Measurements from ENCODE around the gene HMCES. TPM values are rescaled to one million over a fixed set of nuclear protein-coding genes. Genes with fewer than 3 reads are reported as not detected.

The HMCES gene
- total and polyA plus RNA-seq, 2 of the 13 experiments (the other 11 are each of a cell fraction or from before 2014, with no cell fraction given): 16.1 to 37.5 TPM

DNA sequence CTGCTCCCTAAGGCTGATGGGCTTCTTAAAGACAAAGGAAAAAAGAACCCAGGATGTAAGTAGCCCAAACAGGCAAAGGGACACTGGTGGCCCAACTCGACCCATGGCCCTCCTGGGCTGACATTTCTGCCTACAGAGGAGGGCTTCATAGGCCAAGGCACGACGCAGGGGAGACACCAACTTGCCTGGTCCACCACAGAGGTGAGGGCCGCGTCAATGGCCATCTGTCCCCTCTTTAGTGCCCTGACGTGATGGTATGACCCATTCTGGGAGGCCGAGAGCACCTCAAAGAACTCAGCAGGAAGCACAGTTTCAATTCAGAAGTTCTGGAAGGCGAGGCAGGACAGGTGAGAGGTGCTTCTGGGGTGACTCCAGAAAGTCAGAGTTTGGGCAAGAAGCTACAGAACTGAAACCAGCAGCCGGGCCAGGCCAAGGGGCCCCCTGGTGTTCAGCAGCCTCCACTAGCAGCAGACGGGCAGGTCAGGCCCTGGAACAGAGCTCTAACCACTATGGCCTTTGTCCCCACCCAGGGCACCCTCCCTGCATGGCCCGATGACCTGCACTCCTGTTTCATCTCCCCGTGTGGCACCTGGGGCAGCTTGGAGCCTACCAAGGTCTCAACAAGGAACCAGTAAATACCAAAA, 45.1 kb downstream of the HMCES start (continued):
- TF ChIP-seq ZNF282 (IDR thresholded peaks at IDR 0.05; ENCODE audit: partially characterized antibody): no peak
- TF ChIP-seq EP300 (IDR thresholded peaks at IDR 0.05; ENCODE audit: low read depth in 2 of 2, low read length in 2 of 2): no peak
- no peak for TF ChIP-seq EP300 (CRISPR knock-in tag; IDR thresholded peaks at IDR 0.05; ENCODE audit: borderline replicate concordance)
- TF ChIP-seq SNRNP70 (IDR thresholded peaks at IDR 0.05; ENCODE audit: low read depth, low read length): no peak
- TF ChIP-seq EEA1 (CRISPR knock-in tag; IDR thresholded peaks at IDR 0.05; ENCODE audit: borderline replicate concordance): no peak
- TF ChIP-seq MIER2 (CRISPR knock-in tag; IDR thresholded peaks at IDR 0.05): no peak
- no peak for TF ChIP-seq ZNF761 (CRISPR knock-in tag; conservative IDR thresholded peaks at IDR 0.05)
- no peak for TF ChIP-seq ZFP36 (IDR thresholded peaks at IDR 0.05; ENCODE audit: borderline replicate concordance, low read depth, low read length, partially characterized antibody)
- TF ChIP-seq TCF7 (IDR thresholded peaks at IDR 0.05; ENCODE audit: low read depth): no peak
- TF ChIP-seq ZNF383 (CRISPR knock-in tag; IDR thresholded peaks at IDR 0.05; ENCODE audit: borderline replicate concordance): no peak
- no peak for TF ChIP-seq ZNF441 (CRISPR knock-in tag; IDR thresholded peaks at IDR 0.05; ENCODE audit: borderline replicate concordance)
- no peak for TF ChIP-seq RFX3 (CRISPR knock-in tag; IDR thresholded peaks at IDR 0.05)
- no peak for TF ChIP-seq SP2 (CRISPR knock-in tag; IDR thresholded peaks at IDR 0.05)
- no peak for TF ChIP-seq HES4 (CRISPR knock-in tag; IDR thresholded peaks at IDR 0.05; ENCODE audit: borderline replicate concordance)
- no peak for TF ChIP-seq KLF12 (CRISPR knock-in tag; IDR thresholded peaks at IDR 0.05; ENCODE audit: borderline replicate concordance)
- TF ChIP-seq ONECUT2 (CRISPR knock-in tag; IDR thresholded peaks at IDR 0.05): no peak
- TF ChIP-seq, protein P1, sequence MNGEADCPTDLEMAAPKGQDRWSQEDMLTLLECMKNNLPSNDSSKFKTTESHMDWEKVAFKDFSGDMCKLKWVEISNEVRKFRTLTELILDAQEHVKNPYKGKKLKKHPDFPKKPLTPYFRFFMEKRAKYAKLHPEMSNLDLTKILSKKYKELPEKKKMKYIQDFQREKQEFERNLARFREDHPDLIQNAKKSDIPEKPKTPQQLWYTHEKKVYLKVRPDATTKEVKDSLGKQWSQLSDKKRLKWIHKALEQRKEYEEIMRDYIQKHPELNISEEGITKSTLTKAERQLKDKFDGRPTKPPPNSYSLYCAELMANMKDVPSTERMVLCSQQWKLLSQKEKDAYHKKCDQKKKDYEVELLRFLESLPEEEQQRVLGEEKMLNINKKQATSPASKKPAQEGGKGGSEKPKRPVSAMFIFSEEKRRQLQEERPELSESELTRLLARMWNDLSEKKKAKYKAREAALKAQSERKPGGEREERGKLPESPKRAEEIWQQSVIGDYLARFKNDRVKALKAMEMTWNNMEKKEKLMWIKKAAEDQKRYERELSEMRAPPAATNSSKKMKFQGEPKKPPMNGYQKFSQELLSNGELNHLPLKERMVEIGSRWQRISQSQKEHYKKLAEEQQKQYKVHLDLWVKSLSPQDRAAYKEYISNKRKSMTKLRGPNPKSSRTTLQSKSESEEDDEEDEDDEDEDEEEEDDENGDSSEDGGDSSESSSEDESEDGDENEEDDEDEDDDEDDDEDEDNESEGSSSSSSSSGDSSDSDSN (CRISPR knock-in tag; IDR thresholded peaks at IDR 0.05): 0 out of 2 replicates have a peak, but pooled peaks have one; percentile 22
- no peak for TF ChIP-seq MLXIP (CRISPR knock-in tag; IDR thresholded peaks at IDR 0.05; ENCODE audit: borderline replicate concordance)
- no peak for TF ChIP-seq JUN (CRISPR knock-in tag; IDR thresholded peaks at IDR 0.05)
- no peak for TF ChIP-seq ZNF446 (CRISPR knock-in tag; IDR thresholded peaks at IDR 0.05)
- no peak for TF ChIP-seq ZSCAN20 (CRISPR knock-in tag; IDR thresholded peaks at IDR 0.05; ENCODE audit: borderline replicate concordance)
- TF ChIP-seq ZNF235 (CRISPR knock-in tag; IDR thresholded peaks at IDR 0.05; ENCODE audit: borderline replicate concordance): no peak
- TF ChIP-seq ZMYM3 (CRISPR knock-in tag; IDR thresholded peaks at IDR 0.05): no peak
- TF ChIP-seq HIC2 (CRISPR knock-in tag; IDR thresholded peaks at IDR 0.05; ENCODE audit: low read depth): no peak
- no peak for TF ChIP-seq CBX1 (IDR thresholded peaks at IDR 0.05; ENCODE audit: low read depth)
